ENCODE data around the gene CCDC192. TPM values are rescaled to one million over a fixed set of nuclear protein-coding genes. Genes with fewer than 3 reads are reported as not detected.

The CCDC192 gene
- total RNA-seq, 4 donors from 2014 or later, result 0.70 to 3.1 (median 2.0) TPM; not detected in 1

DNA sequence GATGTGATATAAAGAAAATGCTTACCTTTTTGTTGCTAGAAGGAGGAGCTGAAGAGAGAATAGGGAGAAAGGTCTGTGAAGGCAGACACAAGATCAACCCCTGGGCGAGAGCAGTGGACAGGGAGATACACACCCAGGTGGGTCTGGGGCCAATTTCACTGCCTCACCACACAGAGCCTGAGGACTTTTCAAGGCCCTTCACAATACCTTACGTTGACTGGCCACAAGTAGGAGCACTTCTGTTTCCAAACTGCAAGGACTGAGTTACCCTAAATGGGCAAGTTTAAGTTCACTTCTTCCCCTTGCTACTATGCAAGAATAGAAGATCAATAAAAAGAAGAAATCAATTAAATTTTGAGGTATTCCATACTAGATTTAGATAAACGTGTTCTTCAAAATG, 205.9 kb downstream of the CCDC192 start:
- Histone ChIP-seq H3K9me3 (no peaks in the 10 kb centered on the region), H3K27ac (no peak overlapping the region), H3K4me1 (no peaks in the 10 kb centered on the region), H3K27me3 (no peaks in the 10 kb centered on the region), H3K4me3 (no peak overlapping the region), H3K36me3 (no peaks in the 10 kb centered on the region)
- TF ChIP-seq, protein P1, sequence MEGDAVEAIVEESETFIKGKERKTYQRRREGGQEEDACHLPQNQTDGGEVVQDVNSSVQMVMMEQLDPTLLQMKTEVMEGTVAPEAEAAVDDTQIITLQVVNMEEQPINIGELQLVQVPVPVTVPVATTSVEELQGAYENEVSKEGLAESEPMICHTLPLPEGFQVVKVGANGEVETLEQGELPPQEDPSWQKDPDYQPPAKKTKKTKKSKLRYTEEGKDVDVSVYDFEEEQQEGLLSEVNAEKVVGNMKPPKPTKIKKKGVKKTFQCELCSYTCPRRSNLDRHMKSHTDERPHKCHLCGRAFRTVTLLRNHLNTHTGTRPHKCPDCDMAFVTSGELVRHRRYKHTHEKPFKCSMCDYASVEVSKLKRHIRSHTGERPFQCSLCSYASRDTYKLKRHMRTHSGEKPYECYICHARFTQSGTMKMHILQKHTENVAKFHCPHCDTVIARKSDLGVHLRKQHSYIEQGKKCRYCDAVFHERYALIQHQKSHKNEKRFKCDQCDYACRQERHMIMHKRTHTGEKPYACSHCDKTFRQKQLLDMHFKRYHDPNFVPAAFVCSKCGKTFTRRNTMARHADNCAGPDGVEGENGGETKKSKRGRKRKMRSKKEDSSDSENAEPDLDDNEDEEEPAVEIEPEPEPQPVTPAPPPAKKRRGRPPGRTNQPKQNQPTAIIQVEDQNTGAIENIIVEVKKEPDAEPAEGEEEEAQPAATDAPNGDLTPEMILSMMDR (IDR thresholded peaks at IDR 0.05), result no peak
- TF ChIP-seq EP300 (IDR thresholded peaks at IDR 0.05), result no peak
- no peak for TF ChIP-seq POLR2AphosphoS5 (IDR thresholded peaks at IDR 0.05)
- no peak for TF ChIP-seq POLR2A (IDR thresholded peaks at IDR 0.05)
- no peak for DNase-seq (ENCODE audit: low spot score in 2 of 2)
- 39% methylated on average over 3 of the region's 3 CpGs for WGBS

DNA sequence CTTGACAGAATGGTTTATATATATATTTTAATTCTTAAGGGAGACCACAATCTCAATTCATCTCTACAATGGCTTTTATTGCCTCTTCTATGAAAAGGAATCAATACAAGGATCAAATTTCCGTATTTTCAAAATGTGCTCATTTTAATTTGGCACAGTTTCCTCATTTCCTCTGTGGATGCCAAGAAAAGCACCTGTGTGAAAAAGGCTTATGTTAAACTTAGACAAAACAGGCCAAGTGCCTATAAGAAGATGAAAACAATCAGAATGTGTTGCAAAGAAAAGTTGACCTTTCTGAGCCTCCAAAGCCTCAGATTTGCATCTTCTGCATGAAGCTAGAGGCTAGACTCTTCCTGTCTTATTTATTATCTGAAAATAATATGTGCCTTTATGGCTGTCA, 206.6 kb downstream of the CCDC192 start:
- no peaks in the 10 kb centered on the region for H3K9me3 ChIP-seq
- WGBS, result 64% methylated on average over 1 of the region's 1 CpG
- no peak for TF ChIP-seq EP300 (IDR thresholded peaks at IDR 0.05)
- no peak for TF ChIP-seq POLR2AphosphoS5 (IDR thresholded peaks at IDR 0.05)
- TF ChIP-seq, protein P1 (IDR thresholded peaks at IDR 0.05), result no peak
- TF ChIP-seq POLR2A (IDR thresholded peaks at IDR 0.05), result no peak

DNA sequence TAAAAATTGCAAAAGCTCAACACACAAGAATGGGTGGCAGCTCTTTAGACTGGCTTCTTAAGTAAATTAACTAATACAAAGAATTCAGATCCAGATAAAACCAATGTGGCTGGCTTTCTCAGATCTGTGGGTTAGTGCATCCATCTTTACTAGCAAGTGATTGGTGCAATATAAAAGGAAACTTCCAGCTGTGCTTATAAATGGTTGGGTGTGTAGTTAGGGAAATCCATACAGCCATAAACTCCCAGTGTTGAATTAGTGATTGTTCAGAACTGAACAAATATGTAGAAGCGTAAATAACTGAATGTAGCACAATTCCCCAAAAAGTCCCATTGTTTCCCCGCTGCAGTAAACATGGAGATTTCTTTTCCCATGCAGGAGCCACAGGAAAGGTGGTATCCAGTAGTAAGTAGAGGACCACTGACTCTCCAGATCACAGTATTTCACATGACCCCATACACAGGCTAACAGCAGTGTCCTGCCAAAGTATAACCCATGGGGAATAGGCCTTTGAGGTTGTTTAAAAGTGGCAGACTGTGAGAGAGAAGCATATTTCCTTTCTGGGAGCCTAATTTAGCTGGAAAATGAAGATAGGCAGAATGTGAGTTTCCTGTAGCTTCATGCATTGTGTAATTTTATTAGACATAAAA, 207.2 kb downstream of the CCDC192 start:
- no peak for TF ChIP-seq POLR2AphosphoS5 (IDR thresholded peaks at IDR 0.05)
- no peak for TF ChIP-seq EP300 (IDR thresholded peaks at IDR 0.05)
- TF ChIP-seq POLR2A (IDR thresholded peaks at IDR 0.05), result no peak
- TF ChIP-seq, protein P1 (IDR thresholded peaks at IDR 0.05), result no peak
- DNase-seq (ENCODE audit: low spot score in 2 of 2), result no peak
- H3K4me3 ChIP-seq, result no peak overlapping the region
- no peaks in the 10 kb centered on the region for H3K9me3 ChIP-seq
- WGBS, result 85% methylated on average over 2 of the region's 2 CpGs
- no peaks in the 10 kb centered on the region for H3K36me3 ChIP-seq
- no peaks in the 10 kb centered on the region for H3K4me1 ChIP-seq
- H3K27ac ChIP-seq, result no peak overlapping the region
- no peaks in the 10 kb centered on the region for H3K27me3 ChIP-seq

More for the DNA sequence above, 206.6 kb downstream of the CCDC192 start:
- Histone ChIP-seq H3K4me1 (no peaks in the 10 kb centered on the region), H3K4me3 (no peak overlapping the region), H3K27ac (no peak overlapping the region), H3K36me3 (no peaks in the 10 kb centered on the region), H3K27me3 (no peaks in the 10 kb centered on the region)
- DNase-seq (ENCODE audit: low spot score in 2 of 2), result no peak

DNA sequence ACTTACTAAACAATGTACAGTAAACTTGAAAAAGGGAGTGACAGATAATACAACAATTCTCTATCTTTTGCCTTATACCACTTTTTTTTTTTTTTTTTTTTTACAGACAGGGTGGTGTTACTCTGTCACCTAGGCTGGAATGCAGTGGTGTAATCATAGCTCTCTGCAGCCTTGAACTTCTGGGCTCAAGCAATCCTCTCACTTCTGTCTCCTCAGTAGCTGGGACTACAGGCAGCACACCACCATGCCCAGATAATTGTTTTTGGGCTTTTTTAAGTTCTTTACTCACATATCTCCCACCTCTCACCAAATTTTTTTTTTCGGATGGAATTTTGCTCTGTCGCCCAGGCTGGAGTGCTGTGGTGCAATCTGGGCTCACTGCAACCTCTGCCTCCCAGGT, 208.4 kb downstream of the CCDC192 start:
- no peak overlapping the region for H3K27ac ChIP-seq
- no peaks in the 10 kb centered on the region for H3K27me3 ChIP-seq
- H3K4me3 ChIP-seq, result no peak overlapping the region
- H3K36me3 ChIP-seq, result no peaks in the 10 kb centered on the region
- WGBS, result 91% methylated on average over 2 of the region's 2 CpGs
- TF ChIP-seq POLR2A (IDR thresholded peaks at IDR 0.05) (no peak), POLR2AphosphoS5 (IDR thresholded peaks at IDR 0.05) (no peak), EP300 (IDR thresholded peaks at IDR 0.05) (no peak)
- TF ChIP-seq, protein P1 (IDR thresholded peaks at IDR 0.05), result no peak
- no peaks in the 10 kb centered on the region for H3K4me1 ChIP-seq
- no peaks in the 10 kb centered on the region for H3K9me3 ChIP-seq
- DNase-seq (ENCODE audit: low spot score in 2 of 2), result no peak

DNA sequence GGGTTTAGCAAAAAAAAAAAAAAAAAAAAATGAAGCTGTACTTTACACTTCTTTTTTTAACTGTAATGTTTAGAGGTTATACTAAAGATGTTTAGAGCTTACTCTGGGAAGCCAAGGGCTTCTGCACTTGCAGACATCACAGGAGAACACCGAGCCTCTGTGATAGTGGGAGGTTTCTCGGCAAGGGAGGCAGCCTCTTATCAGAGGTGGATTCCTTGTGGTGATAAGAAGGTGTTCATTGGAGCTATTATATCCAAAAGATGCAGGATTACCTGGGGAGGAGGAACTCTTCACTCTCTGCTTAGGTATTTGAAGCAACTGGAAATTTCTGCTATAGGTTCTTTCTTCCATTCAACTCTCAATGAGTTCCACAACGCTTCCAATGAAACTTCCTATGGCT, 209.2 kb downstream of the CCDC192 start:
- Histone ChIP-seq H3K27ac (no peak overlapping the region), H3K36me3 (no peaks in the 10 kb centered on the region), H3K27me3 (no peaks in the 10 kb centered on the region), H3K4me1 (no peaks in the 10 kb centered on the region), H3K9me3 (no peaks in the 10 kb centered on the region), H3K4me3 (no peak overlapping the region)
- WGBS, result 84% methylated on average over 3 of the region's 3 CpGs
- no peak for DNase-seq (ENCODE audit: low spot score in 2 of 2)
- TF ChIP-seq POLR2A (IDR thresholded peaks at IDR 0.05), result no peak

Measured in suprapubic skin (tissue), 4 donors.